GM21576 (cell line): ENCODE results near the gene BMPR1A.
"Not testable (repeated sequence)": the region's sequence is repeated elsewhere in the genome, so short reads cannot be mapped to it uniquely, and the experiment has no call there.

Experiments used
- ATAC-seq: cut with Tn5 transposase; IDR thresholded peaks from one replicate; pipeline ENCODE4 v1.9.1; 2021; ENCODE audit warnings: mild to moderate bottlenecking, moderate library complexity; ENCODE audit not compliant: unreplicated experiment

Gene BMPR1A

DNA sequence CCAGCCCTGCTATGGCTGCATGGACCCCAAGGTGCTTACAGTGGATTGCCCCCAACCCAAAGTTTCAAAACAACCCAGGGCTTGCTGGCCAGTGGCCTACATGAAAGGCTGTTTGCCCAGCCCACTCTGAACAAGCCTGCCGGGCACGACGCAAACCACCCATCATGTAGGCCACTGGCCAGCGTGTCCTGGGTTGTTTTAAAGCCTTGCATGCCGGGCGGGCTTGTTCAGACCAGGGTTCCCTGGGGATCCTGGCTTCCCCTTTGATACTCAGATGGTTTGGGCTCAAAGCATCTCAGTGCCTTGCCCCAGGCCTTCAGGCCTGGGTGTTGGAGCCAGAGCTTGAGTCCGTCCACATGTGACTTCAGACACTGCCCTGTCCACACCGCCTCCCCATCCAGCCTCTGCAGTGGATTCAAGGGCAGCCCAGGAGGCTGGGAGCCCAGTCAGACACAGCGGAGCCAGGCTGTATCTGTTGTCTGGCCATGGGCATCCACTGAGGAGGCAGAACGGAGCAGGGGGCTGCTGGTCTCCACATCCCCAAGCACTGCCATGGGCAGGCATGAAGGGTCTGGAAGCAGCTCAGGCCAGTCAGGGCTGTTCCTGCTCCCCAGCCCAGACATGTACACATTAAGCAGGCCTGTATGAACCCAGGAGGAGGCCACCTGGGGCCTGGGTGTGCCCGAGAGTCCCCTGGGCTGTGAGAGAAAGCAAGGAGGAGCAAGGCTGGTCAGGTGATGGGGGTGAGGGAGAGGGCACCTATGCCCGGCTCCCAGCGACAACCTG lies 207.8 kb downstream of the BMPR1A start:
- no peak for ATAC-seq

DNA sequence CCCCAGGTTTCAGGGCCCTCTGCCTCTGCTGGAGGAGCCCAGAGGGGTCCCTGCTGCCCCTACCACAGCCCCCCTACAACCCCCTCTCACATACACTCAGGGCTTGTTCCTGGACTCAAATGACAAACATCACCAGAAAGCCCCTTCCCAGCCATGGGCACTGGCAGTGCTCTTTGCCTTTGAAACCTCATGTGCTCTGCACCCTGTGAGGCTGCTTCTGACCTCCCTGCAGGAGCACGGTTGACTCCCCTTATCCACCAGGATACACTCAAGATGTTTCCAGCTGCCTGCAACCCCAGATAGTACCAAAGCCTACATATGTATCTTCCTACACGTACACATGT lies 208.4 kb downstream of the BMPR1A start:
- no peak for ATAC-seq

DNA sequence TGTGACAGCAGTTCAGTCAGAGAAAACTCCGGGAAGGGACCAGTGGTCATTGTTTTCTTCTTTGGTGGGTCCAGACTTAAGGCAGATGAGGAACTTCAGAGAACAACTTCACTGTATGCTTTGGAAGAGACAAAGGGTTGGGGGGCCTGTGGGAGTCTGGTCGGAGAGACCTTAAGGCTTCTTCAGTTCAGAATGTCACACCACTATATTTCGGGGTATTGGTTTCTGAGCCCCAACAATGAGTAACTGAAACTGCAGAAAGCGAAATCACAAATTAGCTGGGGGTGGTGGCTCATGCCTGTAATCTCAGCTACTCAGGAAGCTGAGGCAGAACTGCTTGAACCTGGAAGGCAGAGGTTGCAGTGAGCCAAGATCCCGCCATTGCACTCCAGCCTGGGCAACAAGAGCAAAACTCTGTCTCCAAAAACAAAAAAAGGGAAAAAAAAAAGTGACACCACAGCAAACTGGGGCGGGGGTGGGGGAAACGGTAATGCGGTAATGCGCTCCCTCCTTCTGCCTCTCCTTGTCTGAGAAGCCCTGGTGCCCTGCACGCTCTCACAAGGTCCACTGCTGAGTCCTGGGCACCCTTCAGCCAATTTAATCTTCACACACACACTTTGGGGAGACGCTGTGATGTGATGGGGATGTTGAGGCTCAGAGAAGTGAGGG lies 209.7 kb downstream of the BMPR1A start:
- no peak for ATAC-seq

DNA sequence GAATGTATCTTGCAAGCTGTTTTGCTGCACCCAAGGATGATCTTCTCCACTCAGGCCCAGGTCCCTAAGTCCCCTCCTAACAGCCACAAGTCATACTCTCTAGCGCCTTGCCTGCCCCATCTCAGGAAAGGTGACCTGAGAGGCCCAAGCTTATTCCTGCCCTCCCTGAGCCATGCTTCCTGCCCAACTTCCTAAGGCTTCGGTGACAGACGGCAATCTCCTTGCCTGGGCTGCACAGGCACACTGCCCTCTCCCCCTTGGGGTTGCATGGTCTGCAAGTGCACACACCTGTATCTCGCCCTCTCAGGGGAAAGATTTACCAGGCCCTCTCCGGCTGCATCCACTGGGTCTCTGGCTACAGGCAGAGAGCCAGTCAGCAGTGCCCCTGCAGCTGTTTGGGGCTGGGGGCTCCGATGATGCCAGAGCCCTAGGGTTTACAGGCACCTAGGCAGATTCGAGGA lies 211.1 kb downstream of the BMPR1A start:
- ATAC-seq: no peak

DNA sequence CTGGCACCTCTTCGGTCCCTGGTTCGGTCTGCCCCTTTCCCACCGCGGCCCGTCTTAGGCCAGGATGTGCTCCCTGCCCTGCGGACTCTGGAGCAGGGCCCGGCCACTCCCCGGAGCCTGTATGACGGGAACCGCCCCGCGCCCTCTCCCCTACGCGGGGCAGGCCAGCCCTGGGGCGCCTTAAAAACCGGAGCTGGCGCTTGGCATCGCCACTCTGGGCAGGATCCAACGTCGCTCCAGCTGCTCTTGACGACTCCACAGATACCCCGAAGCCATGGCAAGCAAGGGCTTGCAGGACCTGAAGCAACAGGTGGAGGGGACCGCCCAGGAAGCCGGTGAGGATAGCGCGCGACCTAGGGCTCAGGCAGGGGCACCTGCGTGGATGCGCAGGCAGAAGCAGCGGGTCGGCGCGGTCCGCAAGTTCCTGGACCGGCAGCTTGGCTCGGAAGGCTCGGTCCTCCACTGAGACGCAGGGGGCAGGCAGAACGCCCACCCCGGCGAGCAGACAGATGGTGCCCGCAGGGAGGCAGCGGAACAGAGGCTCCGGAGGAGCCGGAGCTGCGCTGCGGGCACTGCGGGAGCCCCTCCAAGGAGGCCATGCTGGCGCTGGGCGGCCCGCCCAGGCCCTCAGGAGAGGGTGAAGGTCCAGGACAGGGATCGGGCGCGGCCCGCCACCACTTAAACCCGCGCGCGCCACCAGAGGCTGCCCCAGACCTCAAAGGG lies 212.0 kb downstream of the BMPR1A start, which contains the start of gene ADIRF:
Gene ADIRF, plus strand, starts transcription at position 212 of the 723 bp plus-strand sequence. Its CDS starts 63 bp downstream, at position 275.
- ATAC-seq: no peak

DNA sequence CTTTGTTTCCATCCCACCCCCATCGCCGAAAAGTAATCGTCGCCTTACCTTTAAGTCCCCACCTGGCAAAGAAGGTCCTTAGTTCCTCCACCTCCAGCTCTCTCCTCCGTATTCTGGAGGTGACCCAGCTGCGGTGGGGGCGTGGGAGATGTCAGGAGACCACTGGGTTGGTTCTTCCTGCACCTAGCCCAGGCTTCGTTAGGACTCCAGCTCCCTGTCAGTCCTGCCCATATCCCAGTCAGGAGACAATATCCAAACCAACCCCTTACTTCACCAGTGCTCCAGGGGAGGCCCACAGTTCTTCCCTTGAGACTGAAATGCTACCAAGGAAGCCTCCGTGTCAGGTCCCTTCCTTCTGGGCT lies 212.6 kb downstream of the BMPR1A start:
- no peak for ATAC-seq

DNA sequence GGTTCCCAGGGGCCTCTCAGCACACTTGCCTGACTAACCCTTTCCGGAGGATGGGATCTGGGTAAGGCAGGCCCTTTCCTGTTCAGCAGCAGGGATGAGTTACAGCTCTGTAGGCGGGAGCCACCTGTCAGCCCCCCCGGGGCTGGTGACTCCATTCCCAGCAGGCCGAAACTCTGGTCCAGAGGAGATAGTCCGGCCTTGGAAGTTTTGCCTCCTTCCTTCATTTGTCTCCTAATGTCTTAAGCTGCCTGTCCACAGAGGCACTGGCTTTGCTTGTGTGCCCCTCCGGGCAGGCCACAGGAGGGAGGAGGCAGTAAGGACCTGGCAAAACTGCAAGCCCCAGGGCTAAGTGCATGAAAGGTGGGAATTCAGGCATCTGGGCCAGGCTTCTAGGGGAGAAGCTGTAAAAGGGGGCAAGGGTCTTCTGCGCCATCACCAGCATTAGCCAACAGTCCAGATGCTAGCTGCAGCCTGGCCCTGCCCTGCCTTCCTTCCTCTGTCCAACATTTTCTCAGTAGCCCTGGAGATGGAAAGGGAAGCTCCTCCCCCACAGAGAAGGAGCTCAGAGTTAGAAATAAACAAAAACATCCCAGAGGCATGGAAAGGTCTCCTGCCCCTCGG lies 213.1 kb downstream of the BMPR1A start:
- no peak for ATAC-seq

DNA sequence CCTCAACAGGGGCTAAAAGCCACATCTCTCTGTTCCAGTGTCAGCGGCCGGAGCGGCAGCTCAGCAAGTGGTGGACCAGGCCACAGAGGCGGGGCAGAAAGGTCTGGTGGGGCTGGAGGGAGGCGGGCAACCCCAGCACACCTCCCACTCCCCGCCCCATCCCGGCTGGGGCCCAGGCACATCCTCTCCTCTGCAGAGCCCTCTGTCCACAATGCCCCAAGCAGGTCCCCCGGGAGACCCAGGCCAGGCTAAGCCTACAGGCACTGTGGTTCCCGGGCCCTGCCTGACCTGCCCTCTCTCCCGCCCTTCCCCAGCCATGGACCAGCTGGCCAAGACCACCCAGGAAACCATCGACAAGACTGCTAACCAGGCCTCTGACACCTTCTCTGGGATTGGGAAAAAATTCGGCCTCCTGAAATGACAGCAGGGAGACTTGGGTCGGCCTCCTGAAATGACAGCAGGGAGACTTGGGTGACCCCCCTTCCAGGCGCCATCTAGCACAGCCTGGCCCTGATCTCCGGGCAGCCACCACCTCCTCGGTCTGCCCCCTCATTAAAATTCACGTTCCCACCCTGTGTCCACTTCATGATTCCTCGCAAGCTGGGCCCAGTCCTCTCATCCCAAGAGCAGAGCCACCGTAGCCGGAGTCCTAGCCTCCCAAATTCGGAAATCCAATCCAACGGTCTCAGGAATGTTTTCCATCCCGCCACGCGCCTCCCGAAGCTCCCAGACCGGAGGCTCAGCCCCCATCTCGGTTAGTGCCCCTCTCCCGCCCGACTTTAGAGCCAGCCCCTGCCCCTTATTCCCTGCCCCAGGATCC lies 214.0 kb downstream of the BMPR1A start:
- no peak for ATAC-seq

DNA sequence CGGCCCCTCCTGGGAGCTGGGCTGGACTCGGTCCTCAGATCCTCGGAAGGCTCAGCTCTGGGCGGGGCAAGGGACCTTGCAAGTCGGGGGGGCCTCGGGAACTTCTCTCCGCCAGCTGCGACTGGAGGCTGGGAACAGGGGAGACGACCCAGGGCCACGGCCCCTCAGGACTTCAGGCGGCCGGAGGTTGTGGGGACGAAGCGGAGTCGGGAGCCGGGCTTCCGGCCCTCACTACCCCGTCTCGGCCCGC lies 214.5 kb downstream of the BMPR1A start:
- ATAC-seq: no peak

DNA sequence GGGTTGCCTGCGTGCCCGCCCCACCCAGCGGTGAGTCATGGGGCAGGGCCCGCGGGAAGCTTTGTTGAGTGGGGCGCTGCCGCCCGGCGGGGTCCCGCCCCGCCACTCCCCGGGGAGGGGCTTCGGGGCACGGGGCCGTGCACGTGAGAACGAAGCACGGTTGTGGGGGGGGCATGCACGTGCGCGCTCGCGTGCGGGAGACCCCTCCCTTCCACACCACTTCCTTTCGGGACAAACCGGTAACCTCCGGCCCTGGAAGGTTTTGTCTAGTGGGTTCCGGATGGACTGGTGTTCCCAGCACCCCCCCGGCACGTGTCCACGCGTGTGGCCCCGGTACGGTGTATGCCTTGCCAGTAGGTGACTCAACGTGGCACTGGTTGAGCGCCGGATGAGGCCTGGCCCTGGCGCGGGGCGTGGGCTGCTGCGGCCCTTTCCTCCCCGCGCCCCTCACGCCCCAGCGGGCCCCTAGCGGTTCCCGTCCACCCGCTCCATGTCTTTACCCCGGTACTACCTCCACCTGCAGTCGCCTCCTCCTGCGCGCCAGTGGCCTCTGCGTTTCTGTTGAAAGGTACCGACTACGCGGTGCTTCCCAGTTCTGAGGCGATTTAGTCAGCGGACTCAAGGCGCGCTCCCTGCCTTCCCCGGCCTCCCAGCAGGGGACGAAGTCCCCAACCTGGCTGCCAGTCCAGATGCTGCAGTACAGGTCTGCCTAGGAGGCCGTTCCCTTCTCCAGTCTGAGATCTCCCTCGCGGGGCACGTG lies 215.0 kb downstream of the BMPR1A start:
- ATAC-seq: peak; percentile 76

DNA sequence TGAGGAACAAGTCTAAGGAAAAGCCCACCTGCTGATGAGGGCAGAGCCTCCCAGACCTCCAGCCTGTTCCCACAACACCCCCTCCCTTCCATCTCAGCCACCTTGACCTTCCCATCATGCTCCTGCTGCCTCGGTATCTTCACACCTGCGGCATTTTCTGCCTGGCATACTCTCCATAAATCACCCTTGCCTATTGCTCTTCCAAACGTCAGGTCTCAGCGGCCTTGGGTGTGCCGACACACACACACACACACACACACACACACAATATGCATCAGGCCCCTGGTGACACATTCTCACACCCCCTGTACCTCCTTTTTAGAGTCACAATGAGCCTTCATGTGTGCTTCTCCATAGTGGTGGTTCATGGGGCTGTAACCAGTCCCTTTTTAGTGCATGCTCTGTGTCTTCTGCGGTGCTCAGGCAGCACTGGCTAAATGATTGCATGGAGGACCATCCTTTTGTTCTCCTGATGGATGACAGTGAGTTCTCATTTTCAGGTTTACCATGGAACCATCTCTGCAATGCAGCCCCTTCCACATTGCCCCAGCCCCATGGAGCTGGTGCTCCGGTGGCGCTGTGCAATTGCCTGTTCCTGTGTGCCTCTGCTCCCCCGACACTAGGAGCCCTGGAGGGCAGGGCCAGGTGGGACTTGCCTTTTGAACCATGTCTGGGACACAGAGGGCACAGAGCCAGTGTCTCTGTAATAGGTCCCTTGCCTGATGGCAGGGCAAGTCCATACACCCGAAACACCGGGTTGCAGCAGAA lies 216.4 kb downstream of the BMPR1A start:
- no peak for ATAC-seq

DNA sequence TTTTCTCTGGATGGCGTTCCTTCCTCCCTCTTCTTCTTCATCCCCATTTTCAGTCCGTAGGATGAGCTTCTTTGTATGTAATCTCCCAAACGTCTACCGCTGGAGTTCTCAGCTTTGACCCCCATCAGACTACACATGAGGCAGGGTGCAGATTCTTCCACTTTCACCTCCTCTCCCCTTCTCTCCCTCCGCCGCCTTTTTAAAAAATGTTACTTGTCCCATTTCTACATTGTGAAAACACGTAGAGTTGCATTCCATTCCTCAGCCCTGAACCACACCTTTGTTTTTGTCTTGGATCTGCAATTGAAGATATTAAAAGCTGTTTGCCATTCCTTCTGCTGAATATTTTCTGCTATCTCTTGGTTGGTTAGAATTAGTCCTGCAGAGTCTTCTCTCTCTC lies 218.1 kb downstream of the BMPR1A start:
- ATAC-seq: no peak

DNA sequence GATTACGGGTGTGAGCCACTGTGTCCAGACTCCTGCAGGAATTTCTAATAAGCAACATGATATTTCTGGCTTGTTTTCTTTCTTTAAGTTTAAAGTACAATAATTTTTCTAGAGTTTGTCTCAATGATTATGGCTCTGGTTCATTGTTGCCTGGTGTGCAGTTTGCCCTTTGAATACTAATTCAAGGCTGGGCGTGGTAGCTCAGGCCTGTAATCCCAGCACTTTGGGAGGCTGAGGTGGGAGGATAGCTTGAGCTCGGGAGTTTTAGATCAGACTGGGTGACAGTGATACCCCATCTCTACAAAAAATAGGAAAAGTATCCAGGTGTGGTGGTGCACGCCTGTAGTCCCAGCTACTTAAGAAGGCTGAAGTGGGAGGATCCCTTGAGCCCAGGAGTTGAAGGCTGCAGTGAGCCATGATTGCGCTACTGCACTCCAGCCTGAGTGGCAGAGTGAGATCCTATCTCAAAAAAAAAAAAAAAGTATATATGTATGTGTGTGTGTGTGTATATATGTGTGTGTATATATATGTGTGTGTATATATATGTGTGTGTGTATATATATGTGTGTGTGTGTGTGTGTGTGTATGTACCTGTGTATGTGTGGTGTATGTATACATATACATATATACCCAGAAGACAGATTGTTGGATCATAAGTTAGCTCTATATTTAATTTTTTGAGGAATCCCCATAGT lies 220.1 kb downstream of the BMPR1A start:
- ATAC-seq: no peak

DNA sequence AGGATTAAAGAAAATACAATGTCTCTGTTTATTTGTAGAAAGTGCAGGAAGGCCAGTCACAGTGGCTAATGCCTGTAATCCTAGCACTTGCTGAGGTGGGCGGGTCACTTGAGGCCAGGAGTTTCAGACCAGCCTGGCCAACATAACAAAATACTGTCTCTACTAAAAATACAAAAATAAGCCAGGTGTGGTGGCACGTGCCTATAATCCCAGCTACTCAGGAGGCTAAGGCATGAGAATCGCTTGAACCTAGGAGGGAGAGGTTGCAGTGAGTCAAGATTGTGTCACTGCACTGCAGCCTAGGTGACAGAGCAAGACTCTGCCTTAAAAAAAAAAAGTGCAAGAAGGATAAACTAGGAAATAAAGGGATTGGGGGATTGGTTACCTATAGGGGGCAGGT lies 222.0 kb downstream of the BMPR1A start:
- ATAC-seq: not testable (repeated sequence)

DNA sequence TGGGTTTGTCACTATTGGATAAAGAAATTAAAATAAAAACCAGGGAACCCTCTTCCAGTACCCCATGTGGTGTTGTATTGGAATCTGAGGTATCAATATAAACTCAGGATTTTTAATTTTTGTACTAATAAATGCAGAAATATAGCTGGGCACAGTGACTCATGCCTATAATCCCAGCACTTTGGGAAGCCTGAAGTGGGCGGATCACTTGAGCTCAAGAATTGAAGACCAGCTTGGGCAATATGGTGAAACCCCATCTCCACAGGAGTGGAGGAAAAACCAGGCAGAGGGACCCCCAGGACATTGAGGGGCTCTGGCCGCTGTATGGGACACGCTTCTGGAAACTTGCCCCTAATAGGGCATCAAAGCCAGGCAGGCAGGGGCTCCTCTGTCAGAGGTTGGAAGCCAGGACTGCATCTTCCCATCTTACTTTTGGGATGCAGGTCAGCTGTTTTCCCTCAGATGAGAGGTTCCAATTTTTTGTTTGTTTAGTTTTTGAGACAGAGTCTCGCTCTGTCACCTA lies 222.9 kb downstream of the BMPR1A start:
- ATAC-seq: no peak

DNA sequence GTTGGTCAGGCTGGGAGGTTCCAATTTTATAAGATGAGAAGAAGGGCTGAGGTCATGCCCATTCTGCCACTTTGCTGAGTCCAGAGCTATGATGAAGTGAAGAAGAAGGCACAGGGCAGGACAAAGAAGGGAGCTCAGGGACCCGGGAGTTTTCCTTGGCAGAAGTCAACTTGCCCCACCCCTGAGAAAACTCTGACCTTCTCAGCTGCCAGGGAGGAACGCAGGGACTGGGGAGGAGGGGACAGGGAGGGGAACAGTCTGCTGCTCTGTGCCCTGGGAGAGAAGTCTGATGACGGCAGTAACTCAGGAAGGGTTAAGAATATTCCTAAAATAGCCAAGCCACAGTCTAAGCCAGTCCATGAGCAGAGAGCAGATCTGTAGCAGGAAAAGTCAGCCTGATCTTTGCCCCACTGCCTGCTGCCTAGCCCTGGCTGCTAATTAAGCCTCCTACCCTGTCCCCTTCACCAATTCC lies 223.6 kb downstream of the BMPR1A start:
- no peak for ATAC-seq

DNA sequence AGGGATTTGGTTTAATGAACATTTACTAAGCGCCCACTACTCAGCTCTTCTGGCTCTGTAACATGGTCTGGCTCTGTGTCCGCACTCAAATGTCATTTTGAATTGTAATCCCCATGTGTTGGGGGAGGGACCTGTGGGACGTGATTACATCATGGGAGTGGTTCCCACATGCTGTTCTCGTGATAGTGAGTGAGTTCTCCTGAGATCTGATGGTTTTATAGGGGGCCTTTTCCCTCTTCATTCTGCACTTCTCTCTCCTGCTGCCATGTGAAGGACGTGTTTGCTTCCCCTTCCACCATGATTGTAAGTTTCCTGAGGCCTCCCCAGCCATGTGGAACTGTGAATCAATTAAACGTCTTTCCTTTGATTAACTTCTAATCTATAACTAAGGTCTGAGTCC lies 224.6 kb downstream of the BMPR1A start:
- not testable (repeated sequence) for ATAC-seq

DNA sequence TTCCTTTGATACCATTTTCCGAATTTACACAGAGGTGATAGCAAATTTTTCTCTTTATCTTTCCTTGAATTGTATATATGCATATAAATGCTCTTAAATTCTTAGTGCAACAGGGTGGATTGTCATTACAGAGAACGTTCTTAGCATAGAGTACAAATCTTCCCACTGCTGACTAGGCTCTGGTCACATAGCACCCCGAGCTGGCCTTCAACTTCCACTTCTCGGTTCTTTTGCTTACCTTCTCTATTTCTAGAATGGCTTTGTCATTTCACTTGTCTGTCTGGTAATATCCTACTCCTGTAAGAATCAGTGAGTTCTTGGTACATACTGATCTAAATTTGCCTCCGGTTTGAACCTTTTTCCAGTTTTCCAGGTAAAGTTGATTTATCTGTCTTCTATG lies 225.3 kb downstream of the BMPR1A start:
- ATAC-seq: no peak
